GM10266 (cell line): ENCODE measurements around the gene SLC39A1.

Source experiments
- DNase-seq: peaks from one replicate; pipeline ENCODE4 v3.0.0; 2012; ENCODE audit errors: extremely low spot score
- TF ChIP-seq, protein P1 (sequence below): IDR thresholded peaks from 2 replicates; pipeline ENCODE4 v1.5.1; 2012; ENCODE audit warnings: mild to moderate bottlenecking, low read depth; ENCODE audit not compliant: control insufficient read depth, insufficient read depth; ENCODE audit errors: missing control alignments

SLC39A1 gene

DNA sequence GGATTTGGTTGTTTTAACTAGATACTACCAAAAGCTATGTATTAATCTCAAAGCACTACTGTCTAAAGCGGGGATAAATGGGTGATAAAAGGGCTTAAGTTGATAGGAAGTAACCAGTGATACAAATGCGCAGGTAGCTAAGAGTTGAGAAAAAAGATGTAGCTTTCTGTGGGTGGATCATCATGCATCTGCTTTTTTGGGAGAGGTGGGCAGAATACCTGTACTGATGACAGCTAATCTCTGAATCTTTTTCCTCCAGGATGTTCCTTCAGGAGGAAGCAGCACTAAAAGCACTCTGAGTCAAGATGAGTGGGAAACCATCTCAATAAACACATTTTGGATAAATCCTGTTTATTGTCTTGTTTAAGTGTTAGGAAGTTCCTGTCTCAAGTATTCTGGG, 28.5 kb upstream of the SLC39A1 start:
- DNase-seq = no peak
- TF ChIP-seq, protein P1, sequence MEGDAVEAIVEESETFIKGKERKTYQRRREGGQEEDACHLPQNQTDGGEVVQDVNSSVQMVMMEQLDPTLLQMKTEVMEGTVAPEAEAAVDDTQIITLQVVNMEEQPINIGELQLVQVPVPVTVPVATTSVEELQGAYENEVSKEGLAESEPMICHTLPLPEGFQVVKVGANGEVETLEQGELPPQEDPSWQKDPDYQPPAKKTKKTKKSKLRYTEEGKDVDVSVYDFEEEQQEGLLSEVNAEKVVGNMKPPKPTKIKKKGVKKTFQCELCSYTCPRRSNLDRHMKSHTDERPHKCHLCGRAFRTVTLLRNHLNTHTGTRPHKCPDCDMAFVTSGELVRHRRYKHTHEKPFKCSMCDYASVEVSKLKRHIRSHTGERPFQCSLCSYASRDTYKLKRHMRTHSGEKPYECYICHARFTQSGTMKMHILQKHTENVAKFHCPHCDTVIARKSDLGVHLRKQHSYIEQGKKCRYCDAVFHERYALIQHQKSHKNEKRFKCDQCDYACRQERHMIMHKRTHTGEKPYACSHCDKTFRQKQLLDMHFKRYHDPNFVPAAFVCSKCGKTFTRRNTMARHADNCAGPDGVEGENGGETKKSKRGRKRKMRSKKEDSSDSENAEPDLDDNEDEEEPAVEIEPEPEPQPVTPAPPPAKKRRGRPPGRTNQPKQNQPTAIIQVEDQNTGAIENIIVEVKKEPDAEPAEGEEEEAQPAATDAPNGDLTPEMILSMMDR = no peak

DNA sequence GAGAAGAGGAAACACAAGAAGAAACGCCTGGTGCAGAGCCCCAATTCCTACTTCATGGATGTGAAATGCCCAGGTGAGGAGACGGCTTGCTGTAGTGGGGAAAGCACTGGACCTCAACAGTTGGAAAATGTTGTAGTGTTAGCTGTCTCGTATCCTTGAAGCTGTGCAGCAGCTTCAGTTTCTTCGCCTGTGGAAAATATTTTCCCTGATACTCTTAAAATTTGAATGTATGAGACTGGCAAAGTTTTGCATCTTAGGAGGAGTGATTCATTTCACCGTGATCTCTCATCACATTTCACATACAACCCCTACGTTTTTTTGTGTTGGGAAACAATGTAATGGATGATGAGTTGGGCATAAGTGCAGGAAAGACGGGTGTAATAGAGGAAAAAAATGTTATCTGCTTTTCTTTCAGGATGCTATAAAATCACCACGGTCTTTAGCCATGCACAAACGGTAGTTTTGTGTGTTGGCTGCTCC, 27.9 kb upstream of the SLC39A1 start:
- DNase-seq = no peak
- TF ChIP-seq, protein P1 = no peak

DNA sequence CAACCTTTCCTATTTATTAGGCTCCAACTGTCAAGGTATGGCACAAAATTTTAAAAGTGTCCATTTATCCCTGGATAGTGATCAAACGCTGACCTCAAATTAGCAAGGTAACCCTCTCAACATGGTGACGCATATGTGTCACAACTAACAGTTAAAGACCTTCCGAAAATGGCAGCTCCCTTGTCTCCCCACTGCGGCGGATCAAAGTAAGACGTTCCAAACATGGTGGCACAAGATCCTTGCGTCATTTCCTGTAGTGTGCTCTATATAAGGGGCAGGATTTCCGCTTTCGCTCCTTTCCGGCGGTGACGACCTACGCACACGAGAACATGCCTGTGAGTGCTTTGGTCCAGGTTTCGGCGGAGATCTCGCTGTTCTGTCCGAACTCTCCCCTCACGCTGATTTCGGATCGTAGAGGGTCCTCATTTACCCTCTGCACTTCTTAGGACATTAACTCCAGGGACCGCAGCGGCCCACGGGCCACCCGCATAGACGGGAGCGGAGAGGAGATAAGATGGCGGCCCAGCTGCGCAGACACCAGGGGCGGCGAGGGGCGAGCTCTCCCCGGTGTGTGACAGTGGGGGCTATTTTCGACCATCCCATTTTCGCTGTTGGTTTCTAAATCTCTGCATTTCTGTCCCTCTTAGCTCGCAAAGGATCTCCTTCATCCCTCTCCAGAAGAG, 27.3 kb upstream of the SLC39A1 start, which contains the start of gene RPS27:
TSS of gene RPS27 (plus strand) at position 295 of the 683 bp plus-strand sequence. CDS start at position 330, 35 bp downstream.
- peak; percentile 94 for DNase-seq
- TF ChIP-seq, protein P1 = no peak

DNA sequence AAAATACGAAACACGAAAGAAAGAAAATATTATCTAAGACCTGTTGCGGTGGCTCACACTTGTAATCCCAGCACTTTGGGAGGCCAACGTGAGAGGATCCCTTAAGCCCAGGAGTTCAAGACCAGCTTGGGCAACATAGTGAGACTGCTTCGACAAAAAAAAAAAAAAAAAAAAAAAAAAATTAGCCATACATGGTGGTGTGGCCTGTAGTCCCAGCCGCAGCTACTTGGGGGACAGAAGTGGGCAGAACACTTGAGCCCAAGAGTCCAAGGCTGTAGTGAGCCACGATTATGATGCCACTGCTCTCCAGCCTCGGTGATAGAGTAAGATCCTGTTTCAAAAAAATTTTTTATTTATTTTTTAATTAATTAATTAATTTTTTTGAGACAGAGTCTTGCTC, 24.3 kb upstream of the SLC39A1 start:
- TF ChIP-seq, protein P1 = no peak
- no peak for DNase-seq

DNA sequence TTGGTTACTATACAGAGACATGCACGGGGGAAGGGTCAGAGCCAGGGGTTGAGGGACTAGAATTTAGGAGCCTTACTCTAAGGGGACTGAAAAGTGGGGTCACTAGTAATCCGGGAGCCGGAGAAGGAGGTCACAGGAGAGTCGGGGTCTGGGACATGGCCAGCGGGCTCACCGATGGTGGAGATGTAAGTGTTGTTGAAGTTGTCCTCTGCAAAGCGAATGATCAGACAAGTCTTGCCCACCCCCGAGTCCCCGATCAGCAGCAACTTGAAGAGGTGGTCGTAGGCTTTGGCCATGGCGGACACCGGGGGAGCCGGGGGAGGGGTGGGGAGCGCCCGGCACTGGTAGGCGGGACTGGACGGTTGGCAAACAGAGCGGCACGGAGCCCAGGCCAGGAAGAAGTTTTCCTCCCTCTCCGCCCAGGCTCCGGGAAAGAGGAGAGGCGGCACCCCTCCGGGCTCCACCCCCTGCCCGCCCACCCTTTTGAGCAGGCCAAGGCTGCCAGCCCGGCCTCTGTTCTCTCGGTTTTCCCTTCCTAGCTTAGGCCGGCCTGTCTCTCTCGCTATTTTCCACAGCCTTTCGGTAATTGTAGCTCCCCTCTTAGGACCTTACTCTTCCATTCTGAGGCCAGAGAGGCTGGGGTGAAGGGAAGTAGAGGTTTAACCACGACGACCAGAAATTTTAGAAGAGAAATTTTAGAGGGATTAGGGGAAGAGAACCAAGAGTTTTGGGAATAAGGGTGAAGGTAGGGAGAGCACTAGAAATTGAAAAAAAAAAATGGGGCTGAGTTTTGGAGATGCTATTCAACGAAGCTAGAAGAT, 22.8 kb upstream of the SLC39A1 start, which contains the start of gene RAB13:
TSS of gene RAB13 (minus strand) at position 399 of the 821 bp plus-strand sequence. CDS start at position 296, 103 bp downstream.
- no peak for DNase-seq
- TF ChIP-seq, protein P1 = no peak

DNA sequence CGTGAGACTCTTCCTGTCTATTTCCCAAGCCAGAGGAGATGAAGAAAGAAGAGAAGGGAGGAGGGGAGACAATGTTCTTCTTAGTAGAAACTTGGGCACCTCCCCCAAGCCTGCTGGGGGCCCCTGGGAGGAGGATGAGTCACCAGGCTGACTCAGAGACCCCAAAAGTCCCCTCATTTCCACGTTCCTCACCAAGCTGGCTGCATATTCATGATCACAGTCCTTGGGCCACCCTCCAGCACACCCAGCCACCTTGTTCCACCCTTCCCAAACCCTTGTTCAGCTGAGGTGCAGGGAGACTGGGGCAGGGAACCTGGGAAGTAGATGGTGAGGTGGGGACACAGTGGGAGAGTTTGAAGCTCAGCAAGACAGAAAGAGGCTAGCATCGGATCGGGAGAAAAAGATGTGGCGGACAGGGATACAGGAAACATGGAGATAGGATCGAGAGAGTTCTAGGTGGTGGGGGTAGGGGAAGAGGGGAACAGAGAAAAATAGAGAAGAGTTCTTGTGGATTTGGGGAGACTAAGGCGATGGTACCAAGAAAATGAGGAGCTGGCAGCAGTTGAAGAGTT, 22.1 kb upstream of the SLC39A1 start:
- no peak for DNase-seq
- TF ChIP-seq, protein P1 = no peak
